OCI-LY7 (cell line): ENCODE measurements around the gene GSDME.

ENCODE experiments used
- CTCF ChIP-seq: fragments of 200-600 bp; sonication (generic); conservative IDR thresholded peaks from 2 replicates; pipeline ENCODE4 v1.5.1; 2014; ENCODE audit warnings: mild to moderate bottlenecking, antibody characterized with exemption, low read length, moderate library complexity, mixed read lengths
- EZH2phosphoT487 ChIP-seq: fragments of 200-600 bp; sonication (generic); IDR thresholded peaks from 2 replicates; pipeline ENCODE4 v1.6.1; 2018; ENCODE audit warnings: low read depth, borderline replicate concordance, mild to moderate bottlenecking, mixed run types, antibody characterized with exemption, low read length, moderate library complexity, mixed read lengths

GRCh38 chr7:24685708-24686107, 71.6 kb downstream of the GSDME start:
- TF ChIP-seq CTCF = no peak
- no peak for TF ChIP-seq EZH2phosphoT487
